RWPE1 (cell line): ENCODE measurements around the gene SNX6.
"Not testable (repeated sequence)": the region's sequence is repeated elsewhere in the genome, so short reads cannot be mapped to it uniquely, and the experiment has no call there.

Source experiments
- CTCF ChIA-PET: fragments of 350-600 bp; sonication (Branson Sonifier 250); formaldehyde crosslinking; extraction: SDS; loops from one replicate; lab custom pipeline; 2021; lab: Yijun Ruan, JAX
- POLR2A ChIA-PET: fragments of 400-600 bp; formaldehyde crosslinking; extraction: SDS; loops from one replicate; lab custom pipeline; 2020; ENCODE audit warnings: antibody characterized with exemption; ENCODE audit not compliant: low non-redundant PET; lab: Yijun Ruan, JAX
- DNase-seq: peaks from one replicate; pipeline ENCODE4 v3.0.0; 2012; ENCODE audit warnings: low spot score
- H3K27ac ChIP-seq: fragments of 450-650 bp; 2 replicates; pipeline ENCODE4 v1.5.1; 2017
- TF ChIP-seq, protein P1 (sequence below): fragments of 450-650 bp; conservative IDR thresholded peaks from 2 replicates; pipeline ENCODE4 v1.5.1; 2017; ENCODE audit warnings: low read depth, mild to moderate bottlenecking

SNX6 gene

GRCh38 chr14:34668111-34668510, 38.2 kb upstream of the SNX6 start:
- CTCF ChIA-PET = interaction anchor here (0.6 kb wide), 1 partner anchor 82 kb away, joined by 3 read pairs; no protein-coding TSS in a partner anchor
- DNase-seq = no peak
- TF ChIP-seq, protein P1, sequence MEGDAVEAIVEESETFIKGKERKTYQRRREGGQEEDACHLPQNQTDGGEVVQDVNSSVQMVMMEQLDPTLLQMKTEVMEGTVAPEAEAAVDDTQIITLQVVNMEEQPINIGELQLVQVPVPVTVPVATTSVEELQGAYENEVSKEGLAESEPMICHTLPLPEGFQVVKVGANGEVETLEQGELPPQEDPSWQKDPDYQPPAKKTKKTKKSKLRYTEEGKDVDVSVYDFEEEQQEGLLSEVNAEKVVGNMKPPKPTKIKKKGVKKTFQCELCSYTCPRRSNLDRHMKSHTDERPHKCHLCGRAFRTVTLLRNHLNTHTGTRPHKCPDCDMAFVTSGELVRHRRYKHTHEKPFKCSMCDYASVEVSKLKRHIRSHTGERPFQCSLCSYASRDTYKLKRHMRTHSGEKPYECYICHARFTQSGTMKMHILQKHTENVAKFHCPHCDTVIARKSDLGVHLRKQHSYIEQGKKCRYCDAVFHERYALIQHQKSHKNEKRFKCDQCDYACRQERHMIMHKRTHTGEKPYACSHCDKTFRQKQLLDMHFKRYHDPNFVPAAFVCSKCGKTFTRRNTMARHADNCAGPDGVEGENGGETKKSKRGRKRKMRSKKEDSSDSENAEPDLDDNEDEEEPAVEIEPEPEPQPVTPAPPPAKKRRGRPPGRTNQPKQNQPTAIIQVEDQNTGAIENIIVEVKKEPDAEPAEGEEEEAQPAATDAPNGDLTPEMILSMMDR = no peak
- POLR2A ChIA-PET = no interaction called here
- no peak overlapping the region for H3K27ac ChIP-seq

DNA sequence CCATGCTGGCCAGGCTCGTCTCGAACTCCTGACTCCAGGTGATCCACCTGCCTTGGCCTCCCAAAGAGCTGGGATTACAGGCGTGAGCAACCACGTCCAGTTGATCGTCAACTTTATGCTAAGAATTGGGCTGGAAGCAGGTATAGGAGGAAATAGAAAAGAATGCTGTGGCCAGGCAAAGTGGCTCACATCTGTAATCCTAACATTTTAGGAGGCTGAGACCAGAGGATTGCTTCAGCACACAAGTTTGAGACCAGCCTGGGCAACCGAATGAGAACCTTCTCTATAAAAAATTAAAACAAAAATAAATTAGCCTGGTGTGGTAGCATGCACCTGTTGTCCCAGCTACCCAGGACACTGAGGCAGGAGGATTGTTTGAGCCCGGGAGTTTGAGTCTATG, 37.1 kb upstream of the SNX6 start:
- DNase-seq = no peak
- TF ChIP-seq, protein P1 = no peak
- ChIA-PET CTCF (interaction anchor here (0.7 kb wide), 1 partner anchor 1202 kb away, joined by 3 read pairs; no protein-coding TSS in a partner anchor), POLR2A (no interaction called here)
- H3K27ac ChIP-seq = peak overlapping the region; percentile 58

- peak; percentile 50 for DNase-seq
- POLR2A ChIA-PET = no interaction called here
- CTCF ChIA-PET = no interaction called here
- peak overlapping the region; percentile 53 for H3K27ac ChIP-seq
- TF ChIP-seq, protein P1 = no peak
These were observed 36.0 kb upstream of the SNX6 start for GRCh38 chr14:34665785-34666435.

- POLR2A ChIA-PET = no interaction called here
- CTCF ChIA-PET = no interaction called here
- no peak overlapping the region for H3K27ac ChIP-seq
- TF ChIP-seq, protein P1 = no peak
- no peak for DNase-seq
These were observed 32.7 kb upstream of the SNX6 start for GRCh38 chr14:34662561-34663088.

- TF ChIP-seq, protein P1 = no peak
- CTCF ChIA-PET = interaction anchor here (0.7 to 0.8 kb wide), 3 partner anchors 57 to 451 kb away, joined by 3 to 5 read pairs (median 3); no protein-coding TSS in a partner anchor
- no peak overlapping the region for H3K27ac ChIP-seq
- POLR2A ChIA-PET = no interaction called here
- DNase-seq = no peak
These were observed 30.8 kb upstream of the SNX6 start for GRCh38 chr14:34660796-34661195.

- DNase-seq = no peak
- POLR2A ChIA-PET = no interaction called here
- CTCF ChIA-PET = interaction anchor here (0.6 to 1.3 kb wide), 2 partner anchors 17 kb away, joined by 3 to 6 read pairs; no protein-coding TSS in a partner anchor
- TF ChIP-seq, protein P1 = no peak
- H3K27ac ChIP-seq = no peak overlapping the region
These were observed 26.0 kb upstream of the SNX6 start for GRCh38 chr14:34655959-34656358.

DNA sequence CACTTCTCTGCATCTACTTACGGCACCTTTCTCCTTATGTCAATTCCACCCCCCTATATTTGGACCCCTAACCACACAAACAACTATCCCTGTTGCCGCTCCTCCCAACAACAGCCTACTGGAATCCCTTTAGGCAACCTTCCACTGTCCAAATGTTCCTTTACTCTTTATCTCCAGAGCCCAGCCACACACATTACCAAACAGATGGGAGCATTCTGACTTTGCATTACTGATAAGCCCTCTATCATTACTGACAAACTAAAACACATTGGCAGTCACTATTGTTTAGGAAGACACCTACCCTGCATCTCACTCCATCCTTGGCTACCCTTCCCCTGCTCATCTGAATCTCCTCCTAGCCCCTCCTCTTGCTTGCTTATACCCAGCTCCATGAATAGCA, 23.1 kb upstream of the SNX6 start:
- H3K27ac ChIP-seq, POLR2A ChIA-PET, CTCF ChIA-PET, DNase-seq: not testable (repeated sequence)

DNA sequence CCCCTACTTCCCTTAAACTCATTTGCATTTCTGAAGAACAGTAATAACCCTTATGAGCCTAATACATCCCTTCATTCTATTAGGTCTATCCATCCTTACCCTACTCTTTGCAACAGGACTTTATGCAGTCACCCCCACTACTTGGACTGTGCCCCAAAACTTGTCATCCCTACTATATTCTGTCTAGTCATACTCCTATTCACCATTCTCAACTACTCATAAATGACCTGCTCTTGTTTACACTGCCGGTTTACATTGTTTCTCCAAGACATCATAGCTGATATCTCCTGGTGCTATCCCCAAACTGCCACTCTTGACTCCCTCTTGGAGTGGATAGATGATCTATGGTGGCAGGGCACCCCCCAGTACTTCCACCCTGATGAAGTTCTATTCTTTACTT, 22.4 kb upstream of the SNX6 start:
- CTCF ChIA-PET, H3K27ac ChIP-seq, POLR2A ChIA-PET, DNase-seq: not testable (repeated sequence)
